ENCODE measurements around the gene CYB5D1.

CYB5D1 gene

DNA sequence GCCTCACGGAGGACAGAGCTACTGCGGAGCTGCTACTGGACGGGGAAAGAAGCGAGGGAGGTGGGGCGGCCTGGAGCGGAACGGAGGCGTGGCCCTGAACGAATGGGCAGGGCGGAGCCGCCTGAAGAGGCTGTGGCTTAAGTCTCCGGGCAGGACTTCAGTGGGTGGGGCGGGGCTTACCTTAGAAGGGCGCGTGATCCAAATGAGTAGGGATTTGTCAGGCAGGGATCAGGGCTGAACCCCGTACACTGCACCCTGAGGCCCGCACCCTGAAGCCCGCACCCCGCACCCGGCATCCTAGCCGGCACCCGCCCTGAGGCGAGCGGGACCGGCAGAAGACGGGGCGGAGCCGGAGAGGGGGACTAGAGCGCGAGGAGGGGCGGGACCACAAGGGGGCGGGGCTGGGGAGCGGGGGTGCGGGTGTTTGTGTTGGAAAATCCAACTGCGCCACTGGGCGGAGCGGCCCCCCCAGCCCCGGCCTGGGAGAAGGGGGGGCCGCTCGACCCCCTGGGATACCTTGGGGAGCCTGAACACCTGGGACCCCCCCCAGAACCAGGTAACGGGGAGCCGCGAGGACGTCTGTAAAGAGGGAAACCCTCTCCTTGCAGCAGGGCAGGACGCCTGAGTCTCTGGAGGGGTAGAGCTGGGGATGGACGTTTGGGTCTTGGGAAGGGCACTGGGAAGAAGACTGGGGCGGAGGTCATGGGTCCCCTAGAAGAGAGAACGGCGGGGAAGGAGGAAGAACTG, 23.8 kb upstream of the CYB5D1 start, which contains the start of gene KDM6B:
KDM6B (plus strand) TSS at position 423 of the 747 bp plus-strand sequence. CDS start 11,338 bp downstream, outside the sequence.
- peak; percentile 88 to 91 for DNase-seq

DNA sequence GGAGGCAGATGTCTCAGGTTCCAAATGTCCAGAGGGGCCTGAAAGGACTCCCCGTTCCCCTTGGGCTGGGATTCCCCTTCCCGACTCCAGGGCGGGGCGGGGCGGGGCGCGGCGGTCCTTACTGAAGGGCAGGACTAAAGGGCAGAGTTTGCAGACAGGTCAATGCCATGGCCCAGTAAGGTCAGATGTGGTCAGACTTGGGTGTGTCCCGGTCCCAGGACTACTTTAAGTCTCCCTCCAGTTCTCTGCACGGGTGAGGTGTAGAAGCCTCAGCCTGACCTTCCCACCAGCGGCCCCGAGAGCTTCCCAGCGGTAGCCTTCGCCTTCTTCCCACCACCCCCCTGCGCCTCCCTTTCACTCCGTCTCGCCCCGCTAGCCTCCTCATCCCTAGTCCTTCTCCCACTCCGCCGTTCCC, 23.3 kb upstream of the CYB5D1 start:
- peak; percentile 53 to 56 for DNase-seq

DNA sequence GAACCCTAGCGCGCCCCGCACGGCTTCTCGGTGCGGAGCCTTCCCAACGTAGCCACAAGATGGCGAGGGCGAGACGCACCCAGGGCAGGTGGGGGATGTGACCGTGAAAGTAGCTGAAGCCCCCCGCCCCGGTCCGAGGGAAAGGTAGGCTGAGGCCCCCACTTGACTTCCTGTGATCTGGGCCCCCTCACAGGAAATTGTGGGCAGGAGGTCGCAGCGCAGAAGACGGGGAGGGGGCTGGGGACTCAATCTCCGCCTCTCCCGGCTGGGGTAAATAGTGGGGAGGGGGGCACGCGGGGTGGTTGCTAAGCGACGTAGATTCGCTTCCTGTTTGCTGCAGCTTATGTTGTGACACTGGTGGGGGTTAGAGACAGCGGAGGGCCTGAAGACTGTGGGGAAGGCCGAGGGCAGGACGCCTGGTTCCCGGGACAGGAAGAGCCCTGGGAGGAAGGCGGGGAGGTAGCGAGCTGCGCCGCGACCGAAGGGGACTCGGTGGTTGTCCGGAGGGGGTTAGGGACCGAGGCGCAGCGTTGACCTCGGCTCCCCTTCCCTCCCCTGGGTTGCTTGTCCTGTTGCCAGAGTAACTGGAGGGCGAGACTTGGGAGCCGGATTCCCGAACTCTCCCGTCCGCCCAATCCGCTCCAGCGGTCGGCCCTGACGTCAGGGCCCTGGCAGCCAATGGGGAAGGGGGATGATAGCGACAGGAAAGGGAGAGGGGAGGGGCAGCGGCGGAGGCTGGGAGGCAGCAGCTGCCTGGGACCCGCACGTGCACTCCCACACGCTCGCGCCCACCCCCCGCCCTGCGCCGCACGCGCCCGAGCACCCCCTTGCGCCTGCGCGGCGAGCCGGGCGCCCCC, 22.6 kb upstream of the CYB5D1 start:
- peak; percentile 88 to 91 for DNase-seq

DNA sequence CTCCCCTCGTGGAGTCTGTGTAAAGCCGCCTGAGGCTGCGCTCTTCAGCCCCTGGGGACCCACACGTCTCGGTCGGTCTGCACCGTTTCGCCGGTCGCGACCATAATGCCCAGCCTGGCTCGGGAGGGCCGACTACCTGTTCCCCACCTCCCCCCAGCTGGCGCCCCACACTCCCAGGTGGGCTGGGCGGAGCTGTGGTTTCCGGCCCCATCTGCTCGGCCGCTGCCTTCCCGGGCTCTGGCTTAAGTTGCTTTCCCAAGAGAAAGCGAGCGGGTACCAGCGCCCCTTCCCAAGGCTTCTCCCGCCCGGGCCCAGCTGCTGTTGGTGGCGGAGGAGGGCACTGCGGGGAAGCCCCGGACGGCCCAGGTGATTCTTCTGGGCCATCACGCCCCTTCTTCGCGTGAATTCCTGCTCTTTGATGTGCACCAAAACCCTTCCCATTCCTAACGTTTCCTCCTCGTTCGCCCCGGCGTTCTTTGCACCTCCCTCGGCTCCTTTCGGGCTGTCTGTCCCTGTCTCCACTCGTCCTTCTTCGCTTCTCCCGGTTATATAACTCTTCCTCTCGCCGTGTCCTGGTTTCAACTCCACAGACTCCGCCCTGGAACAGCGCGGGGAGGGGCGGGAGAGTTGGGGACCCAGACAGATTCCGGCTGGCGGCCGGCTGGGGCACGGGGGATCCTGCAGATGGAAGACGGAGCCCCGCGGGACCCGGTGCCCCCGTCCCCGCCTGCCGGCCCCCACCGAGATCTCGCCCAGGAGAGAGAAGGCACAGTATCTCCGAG, 21.8 kb upstream of the CYB5D1 start:
- peak in 1 of 2 donors; percentile 59 for DNase-seq

DNA sequence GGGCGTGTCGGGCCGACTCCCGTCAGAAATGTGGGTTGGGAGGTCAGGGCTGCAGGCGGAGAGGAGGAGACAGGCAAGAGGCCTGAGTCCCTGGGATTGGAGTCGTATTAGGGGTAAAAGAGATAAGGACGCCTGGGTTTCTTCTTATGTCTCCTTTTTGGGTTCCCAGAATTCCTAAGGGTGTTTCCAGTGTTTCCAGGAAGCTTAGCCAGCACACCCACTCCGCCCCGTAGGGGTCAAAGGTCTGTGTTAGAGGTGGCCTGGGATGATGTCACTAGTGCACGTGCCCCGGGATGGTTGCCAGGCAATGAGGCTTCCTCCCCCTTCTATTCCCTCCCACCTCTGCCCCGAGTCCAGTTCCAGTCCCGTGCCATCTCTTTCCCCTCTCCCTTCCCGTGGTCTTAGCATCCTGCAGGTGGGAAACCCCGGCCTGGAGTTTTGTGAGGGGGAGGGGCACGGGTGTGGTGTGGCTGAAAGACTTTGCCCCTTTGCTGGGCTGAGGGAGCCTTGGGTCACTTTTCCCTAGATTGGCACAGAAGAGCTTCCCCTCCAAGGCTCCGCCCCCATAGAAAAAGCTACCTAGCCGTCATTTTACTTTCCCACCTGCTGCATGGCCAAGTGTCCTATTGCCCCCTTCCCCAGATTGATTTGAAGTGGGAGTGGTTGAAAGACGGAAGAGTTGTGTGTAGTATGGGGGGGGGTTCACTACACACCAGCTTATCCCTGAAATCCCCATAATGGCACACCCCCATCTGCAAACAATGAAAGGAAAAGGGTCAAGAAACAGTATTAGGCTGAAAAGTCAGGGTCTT, 21.0 kb upstream of the CYB5D1 start:
- DNase-seq: peak; percentile 71 to 76

DNA sequence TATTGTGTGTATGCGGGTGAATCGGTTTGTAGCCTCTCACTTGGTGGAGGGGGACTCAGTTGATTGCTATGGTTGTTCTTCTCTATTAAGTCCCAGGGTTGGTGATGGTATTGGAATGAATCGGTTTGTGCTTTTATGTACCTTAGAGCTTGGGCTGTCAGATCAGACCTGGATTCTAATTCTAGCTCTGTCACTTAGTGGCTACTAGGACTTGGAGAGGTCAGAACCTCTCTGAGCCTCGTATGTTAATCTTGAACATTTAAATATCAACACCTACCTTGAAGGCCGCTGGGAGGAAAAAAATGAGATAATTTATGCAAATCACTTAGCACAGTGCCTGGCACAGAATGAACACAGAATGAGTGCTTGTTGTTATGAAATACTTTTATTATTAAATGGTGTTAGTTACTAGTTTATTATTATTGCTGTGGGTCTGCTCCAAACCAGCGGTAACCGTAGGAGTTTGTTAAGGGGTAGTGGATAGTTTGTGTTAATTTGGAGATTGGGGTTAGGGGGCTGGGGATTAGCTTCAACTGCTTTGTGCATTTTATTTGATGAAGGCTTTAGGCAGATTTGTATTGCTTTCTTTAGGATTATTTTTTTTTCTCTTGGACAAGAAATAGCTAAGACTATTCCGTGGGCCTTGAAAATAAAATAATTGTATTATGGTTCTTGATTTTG, 20.3 kb upstream of the CYB5D1 start:
- no peak for DNase-seq

DNA sequence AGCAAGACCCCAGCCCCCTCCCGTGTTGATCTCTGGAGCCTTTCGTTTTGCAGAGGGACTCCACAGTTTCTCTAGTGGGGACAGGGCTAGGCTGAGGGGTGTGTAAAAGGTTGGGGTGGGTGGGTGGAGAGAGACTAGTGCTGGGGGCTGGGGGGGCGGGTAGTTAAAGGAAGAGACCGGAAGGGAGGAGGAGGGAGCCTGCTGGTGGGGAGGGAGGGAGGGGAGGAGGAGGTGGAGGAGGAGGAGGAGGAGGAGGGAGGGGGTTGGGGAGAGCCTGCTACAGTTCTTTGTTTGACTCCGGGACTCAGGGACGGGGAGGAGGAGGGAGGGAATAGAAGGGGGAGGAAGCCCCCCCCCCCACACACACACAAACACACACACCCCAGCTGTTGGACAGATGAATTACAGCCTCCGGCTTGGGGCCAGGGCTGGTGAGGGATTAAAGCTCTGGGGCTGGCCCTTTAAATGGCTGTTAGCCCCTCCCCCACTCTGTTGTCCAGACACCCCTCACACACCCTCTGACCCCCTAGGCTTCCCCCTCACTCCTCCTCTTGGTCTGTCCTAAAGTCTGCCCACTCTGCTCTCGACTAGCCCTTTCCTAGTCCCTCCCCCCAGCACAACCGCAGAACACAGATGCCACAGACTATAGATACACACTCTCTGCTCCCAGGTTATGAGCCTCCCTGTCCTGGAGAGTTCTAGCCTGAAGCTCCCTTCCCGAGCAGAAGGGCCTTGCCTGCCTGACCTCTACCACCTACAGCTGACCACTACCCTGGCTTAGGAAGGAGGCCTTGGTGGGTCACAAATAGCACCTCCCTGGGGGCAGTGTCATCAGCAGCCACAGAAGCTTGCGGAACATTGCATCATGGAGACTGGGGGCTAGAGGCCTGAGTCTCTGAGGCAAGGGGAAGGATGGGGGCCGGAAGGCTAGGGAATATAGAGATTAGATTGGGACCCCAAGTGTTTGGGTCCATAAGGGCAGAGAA, 19.4 kb upstream of the CYB5D1 start:
- peak in 1 of 2 donors; percentile 20 for DNase-seq

DNA sequence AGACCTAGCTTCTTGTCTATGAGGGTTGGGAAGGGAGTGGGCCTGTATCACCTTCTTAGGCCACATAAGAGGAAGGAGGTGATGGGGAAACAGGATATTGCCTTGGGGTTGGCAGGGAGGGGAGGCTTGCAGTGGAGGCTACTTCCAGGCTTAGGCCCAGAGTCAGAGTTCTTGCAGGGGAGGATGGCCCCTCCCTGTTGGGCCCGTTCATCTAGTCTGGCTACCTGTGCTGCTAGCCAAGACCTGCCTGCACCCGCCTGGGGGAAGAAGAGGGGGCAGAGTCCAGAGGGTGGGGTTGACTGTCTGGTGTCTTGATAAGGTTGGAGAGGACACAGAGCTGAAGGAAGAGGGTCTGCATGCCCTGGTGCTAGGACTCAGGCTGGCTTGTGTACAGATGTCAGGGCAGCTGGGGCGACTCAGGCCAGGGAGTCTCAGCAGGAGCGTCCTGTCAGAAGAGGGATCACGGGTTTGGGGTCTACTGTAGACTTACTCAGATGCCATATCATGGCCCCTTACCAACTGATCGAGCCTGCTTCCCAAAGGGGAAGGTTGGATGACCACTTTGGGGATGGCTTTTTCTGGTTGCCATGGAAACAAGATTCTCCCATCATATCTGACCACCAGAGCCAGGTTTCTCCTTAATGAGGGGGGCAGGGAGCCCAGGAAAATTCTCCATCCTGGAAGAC, 18.5 kb upstream of the CYB5D1 start:
- no peak for DNase-seq

DNA sequence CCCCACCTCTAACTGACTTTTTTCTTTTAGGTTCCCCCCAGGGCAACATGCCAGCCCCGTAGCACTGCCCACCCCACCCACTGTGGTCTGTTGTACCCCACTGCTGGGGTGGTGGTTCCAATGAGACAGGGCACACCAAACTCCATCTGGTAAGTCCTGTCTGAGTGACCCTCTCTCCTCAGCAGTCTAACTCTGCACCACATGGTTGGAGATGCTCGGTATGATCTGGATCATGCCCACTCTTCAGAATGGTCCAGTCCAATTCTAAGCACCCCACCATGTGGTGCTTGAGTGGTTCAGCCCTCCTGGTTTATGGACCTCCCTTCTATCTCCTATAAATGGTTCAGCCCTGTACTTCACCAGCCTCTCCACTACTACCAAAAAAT, 17.9 kb upstream of the CYB5D1 start:
- no peak for DNase-seq

DNA sequence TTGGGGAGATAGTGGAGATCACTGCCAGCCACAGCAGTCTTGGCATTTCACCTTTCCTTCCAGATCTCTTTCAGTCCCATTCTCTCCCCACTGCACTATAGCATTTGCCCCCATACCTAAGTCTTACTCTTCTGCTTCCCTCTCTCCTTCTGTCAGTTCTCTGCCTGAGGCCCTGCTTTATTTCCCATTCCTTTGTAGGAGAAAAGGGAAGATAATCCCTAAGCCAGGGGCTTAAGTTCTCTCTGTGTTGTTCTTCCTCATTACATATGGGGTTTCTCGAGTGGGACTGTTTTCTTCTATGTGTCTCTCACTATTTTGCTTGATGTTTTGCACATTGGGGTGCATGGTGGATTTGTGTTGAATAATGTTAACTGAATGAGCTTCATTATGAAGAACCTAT, 17.4 kb upstream of the CYB5D1 start:
- no peak for DNase-seq

DNA sequence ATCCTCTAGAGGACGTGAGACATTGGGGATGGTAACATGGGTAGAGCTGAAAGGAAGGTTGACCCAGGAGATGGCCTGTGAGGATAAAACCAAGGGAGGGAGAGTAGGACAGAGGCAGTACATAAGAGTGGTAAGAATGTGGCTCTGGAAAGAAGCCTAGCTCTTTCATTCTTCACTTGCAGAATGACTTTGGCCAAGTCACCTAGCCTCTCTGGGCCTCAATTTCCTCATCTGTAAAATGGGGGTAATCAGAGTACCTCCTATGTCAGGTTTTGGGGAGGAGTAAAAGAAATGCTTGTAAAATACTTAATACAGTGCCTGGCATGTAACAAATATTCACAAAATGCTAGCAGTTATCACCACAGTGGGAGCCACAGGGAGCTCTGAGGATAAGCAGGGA, 16.9 kb upstream of the CYB5D1 start:
- no peak for DNase-seq

DNA sequence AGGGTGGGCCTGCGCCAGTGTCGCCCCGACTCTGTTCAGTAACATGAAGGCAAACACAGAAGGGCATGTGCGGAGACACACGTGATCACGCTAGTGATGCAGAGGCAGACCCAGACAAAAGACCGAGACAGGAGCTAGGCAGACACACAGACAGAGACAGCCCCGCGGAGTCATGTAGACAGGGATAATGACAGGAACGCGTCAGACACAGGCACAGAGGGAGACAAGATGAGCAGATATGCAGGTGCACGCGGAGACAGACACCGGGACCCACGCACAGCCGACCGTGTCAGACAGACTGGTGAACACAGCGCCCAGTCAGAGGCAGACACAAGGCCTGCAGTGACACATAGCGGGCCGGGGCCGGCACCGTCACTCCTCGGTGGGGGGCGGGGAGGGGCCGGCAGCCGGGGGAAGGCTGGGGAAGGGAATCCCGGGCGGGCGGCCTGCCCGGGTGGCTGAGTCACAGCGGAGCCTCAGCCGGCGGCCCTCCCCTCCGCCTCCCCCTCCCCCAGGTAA, 16.3 kb upstream of the CYB5D1 start:
- DNase-seq: peak; percentile 91 to 94

DNA sequence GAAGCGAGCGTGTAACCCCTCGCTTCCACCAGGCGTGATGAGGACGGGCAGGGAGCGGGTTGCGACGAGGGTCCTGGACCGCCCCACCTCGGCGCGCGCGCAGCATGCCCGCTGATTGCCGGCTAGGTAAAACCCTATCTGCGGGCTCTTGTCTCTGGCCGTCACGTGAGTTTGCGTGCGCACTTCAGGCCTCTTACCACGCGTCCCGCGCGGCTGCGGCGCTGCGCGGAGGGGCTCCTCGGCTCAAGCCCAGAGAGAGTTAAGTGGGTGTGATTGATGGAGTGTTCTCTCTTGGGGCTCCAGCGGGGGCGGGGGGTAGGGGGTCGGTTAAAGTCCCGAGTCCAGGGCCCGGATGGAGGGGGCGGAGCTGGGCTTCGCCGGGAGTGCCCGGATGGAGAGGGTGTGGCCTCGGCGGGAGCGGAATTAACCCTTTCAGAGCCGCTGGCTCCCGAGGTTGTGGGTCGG, 15.9 kb upstream of the CYB5D1 start:
- DNase-seq: peak; percentile 86 to 89

DNA sequence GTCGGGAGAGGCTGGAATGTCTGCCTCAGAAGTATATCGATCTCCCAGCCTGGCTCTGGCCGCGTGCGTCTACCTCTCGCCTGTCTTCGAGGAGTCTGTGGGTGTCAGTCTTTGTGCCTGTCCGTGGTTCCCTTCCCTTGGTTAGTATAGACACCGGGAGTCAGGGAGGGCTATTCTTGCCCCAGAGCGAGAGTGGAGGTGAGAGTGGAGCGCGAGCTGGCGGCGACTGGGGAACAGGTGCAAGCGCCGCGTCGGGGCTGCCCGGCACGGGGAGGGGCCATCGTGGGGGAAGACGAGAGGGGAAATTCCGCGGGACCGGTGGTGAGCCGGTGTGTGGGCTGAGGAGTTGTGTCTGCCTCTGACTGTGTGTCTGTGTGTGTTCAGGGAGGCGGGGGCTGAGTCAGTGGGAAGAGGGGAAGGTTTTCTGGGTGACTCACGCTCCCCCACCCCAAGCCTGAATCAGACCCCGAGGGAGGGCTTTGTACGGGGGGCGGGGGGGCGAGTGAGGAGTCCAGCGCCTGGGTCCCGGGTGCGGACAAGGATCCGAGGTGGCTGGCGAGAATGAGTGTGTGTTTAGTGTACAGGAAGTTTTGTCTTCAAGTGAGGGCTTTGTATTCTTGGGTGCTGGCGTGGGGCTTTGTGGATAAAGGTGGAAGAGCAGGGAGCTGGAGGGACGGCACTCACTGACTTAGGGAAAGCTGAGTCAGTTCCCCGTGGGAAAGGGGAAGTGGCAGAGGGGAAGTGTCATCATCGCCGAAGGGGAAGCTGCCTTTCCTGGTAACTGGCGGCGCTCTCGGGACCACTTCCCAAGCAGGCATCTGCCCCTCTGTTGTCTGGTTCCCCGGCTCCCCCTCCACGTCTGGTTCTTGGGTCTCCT, 15.2 kb upstream of the CYB5D1 start:
- peak; percentile 95 to 98 for DNase-seq

DNA sequence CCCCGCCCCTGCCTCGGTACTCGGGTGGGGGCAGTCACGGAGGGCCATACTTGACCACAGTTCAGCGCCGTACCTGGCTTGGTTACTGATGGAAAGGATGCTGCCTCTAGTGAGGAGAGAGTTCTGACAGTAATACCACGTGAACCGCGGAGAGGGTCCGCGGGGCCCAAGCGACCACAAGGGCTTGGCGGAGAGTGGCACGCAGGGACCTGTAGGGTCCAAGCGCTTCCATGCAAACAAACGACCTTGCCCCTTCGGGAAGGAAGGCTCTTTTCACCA, 14.6 kb upstream of the CYB5D1 start:
- DNase-seq: no peak

DNA sequence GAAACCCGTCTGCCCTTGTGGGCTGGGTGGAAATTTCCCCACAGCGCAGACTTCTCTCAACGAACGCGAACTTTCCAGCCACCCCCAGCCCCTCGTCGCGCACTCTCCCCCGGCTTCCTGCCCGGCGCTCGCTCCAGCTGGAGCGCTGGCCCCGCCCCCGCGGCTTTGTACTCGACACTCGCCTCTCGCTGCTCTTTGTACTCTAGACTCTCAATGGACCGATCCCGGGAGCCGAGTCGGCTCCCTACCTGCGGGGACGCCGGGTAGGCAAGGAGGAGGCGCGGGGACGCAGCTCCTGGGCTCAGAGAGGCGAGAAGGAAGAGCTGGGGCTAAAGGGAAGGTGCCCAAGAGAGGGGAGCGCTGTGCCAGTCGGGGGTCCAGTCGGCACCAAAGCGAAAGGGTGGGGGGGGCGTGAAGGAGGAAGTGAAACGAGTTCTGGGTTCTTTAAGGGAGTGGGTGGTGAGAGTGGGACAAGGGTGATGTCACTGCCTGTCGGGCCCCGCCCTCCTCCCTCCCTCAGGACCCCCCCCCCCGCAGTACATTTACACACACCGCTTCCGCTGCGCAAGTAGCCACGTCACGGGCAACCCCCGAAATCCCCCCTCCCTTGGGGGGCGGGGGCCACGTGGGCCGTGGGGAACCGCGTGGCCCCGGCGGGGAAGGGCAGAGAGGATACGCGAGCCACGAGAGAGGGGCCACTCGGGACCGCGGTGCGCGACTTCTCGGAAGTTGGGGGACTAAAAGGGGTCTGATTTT, 14.1 kb upstream of the CYB5D1 start:
- DNase-seq: peak; percentile 91 to 92

DNA sequence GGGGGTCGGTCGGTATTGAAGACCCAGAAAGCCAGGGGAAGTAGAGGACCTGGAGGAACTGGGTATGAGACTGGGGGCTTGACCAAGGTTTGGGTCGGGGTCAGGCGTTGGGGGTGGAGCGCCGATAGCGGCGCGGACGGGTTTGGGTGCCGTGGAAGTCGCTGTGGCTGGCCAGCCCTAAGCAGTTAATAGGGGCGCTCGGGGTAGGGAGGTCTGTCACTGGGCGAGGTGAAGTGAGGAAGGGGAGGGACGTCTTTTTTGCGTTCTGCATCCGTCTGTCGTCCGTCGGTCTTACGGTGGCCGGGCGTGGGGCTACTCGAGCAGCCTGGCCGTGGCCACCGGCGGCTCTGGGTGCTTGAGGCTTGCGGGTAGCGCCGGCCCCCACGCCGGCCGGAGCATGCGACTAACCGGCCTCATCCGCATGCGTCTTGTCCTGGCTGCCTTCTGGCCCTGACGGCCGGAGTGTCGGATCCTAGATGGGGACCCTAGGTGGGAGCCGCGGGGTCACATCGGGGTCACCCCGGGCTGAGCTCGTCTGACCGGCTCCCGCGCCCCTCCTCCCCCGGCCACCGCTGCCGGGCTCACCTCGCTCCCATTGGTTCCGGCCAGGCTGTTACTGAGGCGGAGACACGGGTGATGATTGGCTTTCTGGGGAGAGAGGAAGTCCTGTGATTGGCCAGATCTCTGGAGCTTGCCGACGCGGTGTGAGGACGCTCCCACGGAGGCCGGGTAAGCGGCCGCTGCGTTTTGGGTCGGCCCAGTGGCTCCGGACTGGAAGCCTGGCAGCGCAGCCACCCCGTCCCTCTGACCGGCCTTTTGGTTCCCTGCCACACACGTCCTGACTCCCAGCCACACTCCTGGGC, 13.3 kb upstream of the CYB5D1 start:
- peak; percentile 85 to 86 for DNase-seq
